HS-5 (cell line): ENCODE measurements around the gene IP6K1.
"Not testable (repeated sequence)": the region's sequence is repeated elsewhere in the genome, so short reads cannot be mapped to it uniquely, and the experiment has no call there.

Experiments used
- DNase-seq: peaks from one replicate; pipeline ENCODE4 v3.0.0-alpha.2; 2012; ENCODE audit warnings: low read depth

Gene IP6K1

DNA sequence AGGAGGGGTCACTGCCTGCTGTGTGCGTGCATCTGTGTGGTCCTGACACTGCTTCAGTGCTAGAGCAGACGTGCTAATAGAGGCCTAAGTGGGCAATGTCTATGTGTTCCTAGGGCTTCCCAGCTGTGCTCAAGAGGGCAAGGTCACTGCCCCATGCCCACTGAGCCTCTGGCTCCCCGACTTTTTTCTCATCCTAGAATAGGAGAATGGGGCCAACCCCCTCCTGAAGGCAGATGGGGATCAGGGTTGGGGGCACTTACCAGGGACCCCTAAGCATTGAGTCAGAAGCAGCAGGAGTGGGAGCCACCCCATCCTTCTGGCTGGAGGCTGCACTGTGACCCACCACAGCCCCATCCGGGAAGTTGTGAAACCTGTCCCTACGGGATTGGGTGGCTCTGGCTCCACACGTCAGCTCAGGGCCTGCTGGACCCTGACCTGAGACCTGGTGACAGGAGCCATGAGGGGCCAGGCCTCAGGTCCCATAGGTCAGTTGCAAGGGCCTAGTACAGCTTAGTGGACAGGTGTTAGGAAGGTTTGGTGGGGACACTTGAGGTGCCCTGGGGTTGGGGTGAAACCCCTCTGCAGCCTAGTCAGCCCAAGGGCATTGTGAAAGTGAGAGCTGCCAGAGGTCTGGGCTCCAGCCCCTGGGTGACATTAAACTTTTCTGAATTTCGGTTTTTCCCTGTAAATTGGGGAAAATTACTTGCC is 97.8 kb downstream of the IP6K1 start:
- not testable (repeated sequence) for DNase-seq

- not testable (repeated sequence) for DNase-seq
Observed at GRCh38 chr3:49687424-49687795, 98.9 kb downstream of the IP6K1 start.

DNA sequence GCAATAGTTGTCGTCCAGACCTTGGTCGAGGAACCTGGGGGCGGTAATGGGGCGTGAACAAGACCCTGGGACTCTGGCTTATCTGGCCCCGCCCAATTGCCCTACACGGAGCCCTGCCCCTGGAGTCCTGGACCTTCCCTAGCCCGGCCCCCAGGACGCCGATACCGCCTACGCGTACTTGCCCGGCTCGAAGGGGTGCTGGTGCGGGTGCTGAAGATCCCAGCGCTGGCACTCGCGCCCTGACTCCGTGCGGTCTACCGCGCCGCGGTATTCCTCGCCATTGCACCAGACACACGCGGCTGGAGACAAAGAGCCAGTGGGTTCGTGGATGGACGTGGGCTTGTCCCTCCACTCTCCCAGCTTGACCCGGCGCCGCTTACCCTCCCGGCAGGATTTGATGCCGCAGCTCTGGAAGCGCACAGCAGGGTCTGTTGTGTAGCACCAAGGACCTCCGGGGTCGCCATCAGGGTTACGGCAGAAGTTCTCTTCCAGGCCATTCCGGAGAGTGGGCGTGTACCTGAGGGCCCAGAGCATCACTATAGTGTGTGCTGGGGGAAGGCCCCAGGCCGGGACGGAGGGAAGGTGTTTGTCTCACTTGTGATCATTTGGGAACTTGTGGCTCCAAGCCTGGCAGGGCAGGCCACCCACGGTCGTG is 99.4 kb downstream of the IP6K1 start:
- DNase-seq = not testable (repeated sequence)

DNA sequence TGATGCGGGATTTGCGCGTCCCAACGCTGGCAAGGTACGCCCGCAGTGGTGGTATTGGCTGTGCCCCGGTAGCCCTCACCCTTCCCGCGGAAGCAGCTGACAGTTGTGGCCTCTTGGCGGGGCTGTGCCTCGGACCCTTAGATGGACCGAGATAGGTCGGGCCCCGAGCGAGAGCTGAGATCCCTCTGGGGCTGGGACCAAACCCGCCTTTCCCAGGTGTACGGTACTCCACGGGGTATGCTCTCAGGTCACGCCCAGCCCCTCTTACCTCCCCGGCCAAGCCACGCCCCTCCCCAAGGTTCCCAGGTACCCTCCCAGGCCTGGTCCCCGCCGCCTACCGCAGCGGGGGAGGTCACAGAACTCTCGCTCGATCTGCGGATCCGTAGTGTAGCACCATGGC is 100.0 kb downstream of the IP6K1 start:
- DNase-seq = not testable (repeated sequence)

DNA sequence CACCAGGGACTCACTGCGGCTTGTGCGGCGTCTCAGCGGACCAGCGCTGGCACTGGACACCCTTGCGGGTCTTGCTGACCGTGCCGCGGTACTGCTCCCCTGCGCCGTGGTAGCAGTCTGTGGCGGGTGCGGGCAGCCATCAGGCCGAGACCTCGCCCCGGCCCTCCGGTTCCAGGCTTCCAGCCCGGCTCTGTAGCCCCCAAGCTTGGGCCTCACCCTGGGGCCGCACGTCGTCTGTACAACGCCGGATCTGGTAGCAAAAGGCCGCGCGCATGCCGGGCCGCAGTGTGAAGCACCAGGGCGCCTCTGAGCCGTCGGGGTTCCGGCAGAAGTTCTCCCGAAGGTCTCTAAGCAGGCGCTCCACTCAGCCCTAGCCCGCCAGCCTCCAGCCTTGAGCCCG is 100.5 kb downstream of the IP6K1 start:
- not testable (repeated sequence) for DNase-seq

DNA sequence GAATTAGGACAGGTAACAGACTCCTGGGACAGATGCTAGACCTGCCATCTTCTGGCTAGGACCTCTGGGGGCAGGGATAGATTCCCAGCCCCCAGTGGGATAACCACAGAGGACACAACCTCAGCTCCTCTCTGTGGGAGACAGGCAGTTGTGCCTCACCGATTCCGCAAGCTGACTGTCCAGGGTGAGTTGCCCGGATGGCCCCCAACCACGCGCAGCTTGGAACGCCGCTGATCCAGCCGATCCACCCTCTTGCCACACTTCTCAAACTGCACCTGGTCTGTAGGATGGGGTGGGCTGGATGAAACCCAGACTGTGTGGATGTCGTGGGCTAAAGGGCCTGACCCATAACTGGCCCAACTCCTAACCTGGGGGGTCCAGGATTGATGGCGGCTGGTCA is 101.2 kb downstream of the IP6K1 start:
- not testable (repeated sequence) for DNase-seq

DNA sequence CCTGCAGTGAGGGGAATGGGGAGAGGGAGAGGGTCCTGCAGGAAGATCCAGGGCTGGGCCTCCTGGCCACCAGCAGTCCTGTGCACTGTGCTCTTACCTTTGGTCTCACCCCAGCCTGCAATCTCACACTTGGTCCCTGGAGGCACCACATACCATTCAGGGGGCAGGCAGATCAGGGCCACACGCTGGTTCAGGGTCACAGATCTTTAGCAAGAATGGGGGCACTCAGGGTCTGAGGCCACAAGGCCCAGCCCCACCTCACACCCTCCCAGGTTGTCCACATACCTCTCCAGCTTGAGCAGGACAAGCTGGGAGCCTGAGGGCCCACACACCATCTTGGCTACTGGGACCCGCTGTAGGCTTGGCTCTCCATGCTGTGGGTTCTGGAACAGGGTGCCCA is 101.9 kb downstream of the IP6K1 start:
- not testable (repeated sequence) for DNase-seq

- DNase-seq = no peak
Observed at GRCh38 chr3:49683162-49683561, 103.2 kb downstream of the IP6K1 start.

DNA sequence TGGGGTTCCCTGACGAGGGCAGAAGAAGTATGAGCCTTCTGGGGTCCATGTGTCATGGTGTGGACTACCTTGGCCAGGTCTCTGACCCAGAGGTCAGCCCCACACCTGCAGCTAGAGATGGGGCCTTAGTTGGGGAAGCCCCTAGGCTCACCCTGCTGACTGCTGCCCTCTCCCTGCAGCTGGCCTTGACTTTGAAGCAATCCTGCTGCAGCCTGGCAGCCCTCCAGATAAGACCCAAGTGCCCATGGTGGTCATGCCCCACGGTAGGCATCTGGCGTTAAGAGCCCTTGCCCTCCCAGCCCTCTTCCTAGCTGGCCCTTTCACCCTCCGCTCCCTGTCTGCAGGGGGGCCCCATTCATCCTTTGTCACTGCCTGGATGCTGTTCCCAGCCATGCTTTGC is 104.8 kb downstream of the IP6K1 start:
- DNase-seq = no peak

DNA sequence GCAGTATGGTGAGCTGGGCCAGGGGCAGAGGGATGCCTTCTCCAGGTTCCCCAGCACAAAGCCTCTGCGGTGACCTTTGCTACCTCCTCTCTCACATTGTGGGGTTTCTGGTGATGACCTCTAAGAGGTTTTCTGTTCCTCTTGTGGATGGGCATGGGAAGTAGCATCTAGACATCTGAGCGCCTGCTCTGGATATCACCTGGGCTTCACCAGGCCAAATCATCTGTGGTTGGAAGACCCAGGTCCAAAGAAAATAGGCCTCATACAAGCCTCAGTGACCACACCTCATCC is 105.2 kb downstream of the IP6K1 start:
- DNase-seq = no peak

- no peak for DNase-seq
Observed at GRCh38 chr3:49680493-49681231, 105.7 kb downstream of the IP6K1 start.

DNA sequence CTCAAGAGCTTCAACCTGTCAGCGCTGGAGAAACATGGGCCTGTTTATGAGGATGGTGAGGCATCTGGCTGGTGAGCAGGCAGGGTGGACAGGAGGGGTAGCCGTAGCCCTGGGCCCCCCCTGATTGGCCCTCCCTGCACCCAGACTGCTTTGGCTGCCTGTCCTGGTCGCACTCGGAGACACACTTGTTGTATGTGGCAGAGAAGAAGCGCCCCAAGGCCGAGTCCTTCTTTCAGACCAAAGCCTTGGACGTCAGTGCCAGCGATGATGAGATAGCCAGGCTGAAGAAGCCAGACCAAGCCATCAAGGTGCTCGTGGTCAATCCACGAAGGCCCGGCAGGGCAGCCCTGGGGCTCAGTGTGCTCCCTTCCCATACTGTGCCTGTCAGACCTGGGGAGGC is 110.4 kb downstream of the IP6K1 start:
- DNase-seq = no peak

- no peak for DNase-seq
Observed at GRCh38 chr3:49674497-49674983, 111.8 kb downstream of the IP6K1 start.
